GM19240 (cell line): Measurements from ENCODE around the gene XKRX.

Source experiments
- DNase-seq: peaks from one replicate; pipeline ENCODE4 v3.0.0; 2011; ENCODE audit warnings: low spot score; ENCODE audit not compliant: insufficient read length

Gene XKRX

DNA sequence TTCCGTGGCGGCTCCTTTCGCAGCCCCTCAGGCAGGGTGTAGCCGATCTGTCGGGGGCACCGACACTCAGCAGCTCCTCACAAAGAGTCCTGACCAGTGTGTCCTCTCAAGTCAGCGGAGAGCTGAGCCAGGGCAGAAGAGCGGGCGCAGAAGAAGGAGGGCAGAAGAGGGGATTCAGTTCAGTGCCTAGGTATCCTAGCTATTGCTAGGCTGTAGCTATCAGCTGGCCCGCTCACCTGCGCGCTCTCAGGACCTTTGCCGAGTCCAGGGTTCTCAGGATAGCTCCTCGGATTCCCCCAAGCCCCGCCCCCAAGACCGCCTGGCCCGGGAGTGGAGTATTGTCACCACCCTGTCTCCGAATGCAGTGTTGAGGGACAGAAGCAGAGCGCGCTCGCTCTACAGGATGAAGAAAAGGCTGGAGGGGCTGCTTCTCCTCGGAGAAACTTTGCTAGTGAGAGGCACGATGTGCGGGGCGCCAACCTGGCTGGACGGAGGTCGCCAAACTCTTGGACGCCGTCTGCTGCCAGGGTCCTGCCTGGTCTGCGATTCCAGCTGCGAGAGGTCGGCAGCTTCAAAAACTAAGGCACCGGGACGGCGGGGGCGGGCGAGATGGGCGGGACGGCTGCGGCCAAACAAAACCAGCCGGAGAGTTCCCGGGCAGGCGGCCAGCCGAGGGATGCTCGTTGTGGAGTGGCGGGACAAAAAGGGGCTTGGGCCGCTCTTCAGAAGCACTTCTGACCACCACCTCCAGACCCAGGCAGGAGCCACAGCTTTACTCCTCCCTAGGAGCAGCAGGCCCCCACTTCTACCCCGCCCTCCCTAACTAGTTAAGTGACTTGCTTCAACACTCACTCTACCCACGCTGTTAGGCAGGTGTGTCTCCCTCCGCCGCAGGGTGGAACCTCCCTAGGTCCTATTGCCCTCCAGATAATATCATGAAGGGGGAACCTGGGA is at the start of gene XKRX:
TSS of gene XKRX (minus strand) at position 258 of the 954 bp plus-strand sequence. CDS start 613 bp downstream, outside the sequence.
- DNase-seq: no peak

- DNase-seq: no peak
Measured at GRCh38 chrX:100976211-100976610, 47.5 kb upstream of the XKRX start.

DNA sequence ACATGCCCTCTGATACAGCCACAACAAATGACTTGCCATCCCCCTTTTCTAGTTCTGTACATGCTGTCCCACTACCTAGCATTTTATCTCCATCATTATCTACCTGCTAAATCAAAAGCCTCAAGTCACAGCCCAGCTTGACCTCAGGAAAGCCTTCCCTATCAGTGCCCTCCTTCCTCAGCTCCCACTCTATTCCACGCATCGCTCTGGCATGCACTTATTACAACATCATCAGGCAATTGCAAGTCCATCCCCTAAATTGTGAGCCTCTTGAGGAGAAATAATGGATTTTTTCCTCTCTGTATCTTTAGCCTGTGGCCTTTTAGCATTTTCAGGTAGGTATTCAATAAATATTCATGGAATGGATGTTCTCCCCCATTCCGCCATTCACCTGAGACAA is 46.5 kb upstream of the XKRX start:
- no peak for DNase-seq

- no peak for DNase-seq
Measured at GRCh38 chrX:100973411-100973810, 44.7 kb upstream of the XKRX start.

- no peak for DNase-seq
Measured at GRCh38 chrX:100969936-100970335, 41.2 kb upstream of the XKRX start.

DNA sequence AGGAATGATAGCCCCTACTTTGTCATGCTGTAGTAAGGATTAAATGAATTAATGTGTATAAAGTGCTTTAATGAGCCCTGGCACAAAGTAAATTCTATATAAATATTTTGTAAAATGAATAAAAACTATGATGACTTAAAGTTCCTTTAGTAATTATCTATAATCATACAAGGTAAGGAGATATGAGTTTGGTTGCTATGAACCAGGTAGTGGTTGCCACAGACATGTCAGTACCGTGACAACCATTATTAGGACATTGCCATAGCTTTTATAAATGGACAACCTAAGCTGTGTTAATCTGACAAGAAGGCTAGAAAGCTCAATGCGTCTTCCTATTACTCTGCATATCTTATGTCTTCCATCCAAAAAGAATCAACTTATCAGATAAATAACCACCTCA is 40.7 kb upstream of the XKRX start, which contains the start of gene ARL13A:
TSS of gene ARL13A (plus strand) at position 301 of the 400 bp plus-strand sequence. CDS start 3,982 bp downstream, outside the sequence.
- no peak for DNase-seq

DNA sequence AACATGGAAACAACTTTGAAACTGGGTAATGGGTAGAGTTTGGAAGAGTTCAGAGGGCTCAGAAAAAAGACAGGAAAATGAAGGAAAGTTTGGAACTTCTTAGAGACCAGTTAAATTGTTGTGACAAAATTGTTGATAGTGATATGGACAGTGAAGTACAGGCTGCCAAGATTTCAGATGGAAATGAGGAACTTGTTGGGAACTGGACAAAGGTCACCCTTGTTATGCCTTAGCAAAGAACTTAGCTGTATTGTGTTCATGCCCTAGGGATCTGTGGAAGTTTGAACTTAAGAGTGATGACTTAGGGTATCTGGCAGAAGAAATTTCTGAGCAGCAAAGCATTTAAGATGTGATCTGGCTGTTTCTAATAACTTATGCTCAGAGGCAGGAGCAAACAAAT is 35.6 kb upstream of the XKRX start:
- DNase-seq: no peak

GRCh38 chrX:100962811-100963210 is 34.1 kb upstream of the XKRX start:
- no peak for DNase-seq

DNA sequence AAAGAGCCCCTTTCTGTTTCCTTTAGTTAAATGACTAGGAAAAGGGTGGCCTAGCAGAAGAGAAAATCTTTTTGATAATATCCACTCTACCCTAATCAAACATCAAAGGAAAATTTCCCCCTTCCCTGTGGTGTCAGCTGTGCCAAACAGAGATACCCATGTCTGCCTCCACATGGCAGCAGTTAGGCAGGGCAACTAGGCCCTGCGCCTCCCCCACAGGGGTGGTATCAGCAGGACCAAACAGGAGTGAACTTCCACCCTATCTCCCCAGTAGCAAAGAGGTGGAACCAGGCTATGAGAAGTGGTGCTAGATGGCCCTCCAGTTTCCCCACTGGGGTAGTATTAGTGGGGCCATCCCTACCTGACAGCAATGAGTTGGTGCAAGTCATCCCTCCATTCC is 19.8 kb upstream of the XKRX start:
- DNase-seq: no peak

- DNase-seq: no peak
Measured at GRCh38 chrX:100946299-100946927, 17.7 kb upstream of the XKRX start.

GRCh38 chrX:100944601-100945000 is 15.9 kb upstream of the XKRX start:
- DNase-seq: no peak

DNA sequence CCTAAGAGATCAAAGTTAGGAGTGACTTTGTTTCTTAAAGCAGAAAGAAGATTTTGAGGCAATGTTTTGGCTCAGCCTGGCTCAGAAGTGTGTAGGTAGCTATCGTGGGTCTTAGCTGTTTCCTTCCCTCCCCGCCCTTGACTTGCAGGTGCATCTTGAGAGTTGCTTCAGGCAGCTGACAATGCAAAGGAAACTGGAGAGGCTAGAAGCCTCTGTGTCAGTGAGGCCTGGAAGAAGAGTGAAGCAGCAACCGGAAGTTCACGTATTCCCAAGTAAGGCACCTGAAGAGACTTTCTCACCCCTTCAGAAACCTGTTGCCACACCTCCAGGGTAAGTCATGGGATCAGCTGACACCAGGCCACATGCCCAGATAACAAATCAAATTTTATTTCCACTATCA is 10.6 kb upstream of the XKRX start:
- DNase-seq: no peak

- DNase-seq: no peak
Measured at GRCh38 chrX:100935767-100936166, 7.0 kb upstream of the XKRX start.

GRCh38 chrX:100931925-100932285 is 3.2 kb upstream of the XKRX start:
- DNase-seq: no peak

- DNase-seq: no peak
Measured at GRCh38 chrX:100931218-100931924, 2.7 kb upstream of the XKRX start.

GRCh38 chrX:100926453-100926852 is 2.3 kb downstream of the XKRX start:
- no peak for DNase-seq

- no peak for DNase-seq
Measured at GRCh38 chrX:100924375-100924774, 4.3 kb downstream of the XKRX start.

DNA sequence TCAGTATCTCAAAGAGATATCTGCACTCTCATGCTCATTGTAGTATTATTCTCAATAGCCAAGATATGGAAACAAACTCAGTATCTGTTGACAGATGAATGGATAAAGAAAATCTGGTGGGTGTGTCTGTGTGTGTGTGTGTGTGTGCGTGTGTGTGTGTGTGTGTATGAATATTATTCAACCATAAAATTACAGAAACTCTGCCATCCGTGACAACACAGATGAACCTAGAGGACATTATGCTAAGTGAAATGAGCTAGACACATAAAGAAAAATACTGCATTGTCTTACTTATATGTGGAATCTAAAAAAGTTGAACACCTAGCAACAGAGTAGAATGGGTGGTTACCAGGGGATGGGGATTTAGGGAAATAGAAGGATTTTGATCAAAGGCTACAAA is 13.2 kb downstream of the XKRX start:
- DNase-seq: no peak

DNA sequence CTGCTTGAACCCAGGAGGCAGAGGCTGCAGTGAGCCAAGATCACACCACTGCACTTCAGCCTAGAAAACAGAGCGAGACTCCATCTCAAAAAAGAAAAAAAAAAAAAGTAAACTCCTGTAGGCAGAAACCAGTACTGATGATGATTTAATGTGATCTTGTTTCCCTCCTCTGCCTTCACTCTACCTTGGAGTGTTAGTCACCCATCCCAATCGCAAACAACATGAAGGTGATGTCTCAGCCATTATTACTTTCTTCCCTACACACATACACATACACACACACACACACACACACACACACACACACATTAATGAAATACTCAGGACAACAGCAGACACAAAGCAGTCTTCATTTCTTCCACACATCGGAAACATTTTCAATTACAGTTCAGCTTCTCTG is 15.6 kb downstream of the XKRX start:
- DNase-seq: no peak

DNA sequence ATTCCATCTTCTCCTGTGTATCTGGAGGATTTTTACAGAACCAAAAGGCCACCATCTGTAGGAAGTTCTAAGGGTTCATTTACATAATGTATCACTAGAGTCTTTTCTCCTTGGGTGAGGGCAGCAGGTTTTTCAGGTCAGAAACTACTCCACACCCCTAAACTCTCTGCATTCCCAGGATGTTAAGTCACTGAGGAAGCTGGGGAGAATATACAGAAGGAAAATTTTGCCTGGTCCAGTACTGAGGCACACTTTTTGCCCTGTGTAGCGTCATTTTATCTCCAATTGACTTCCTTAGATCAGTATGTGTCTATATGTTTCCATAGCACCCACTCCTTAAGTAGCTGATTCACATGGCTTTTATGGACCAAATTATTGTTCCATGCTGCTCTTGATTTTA is 17.0 kb downstream of the XKRX start:
- no peak for DNase-seq

DNA sequence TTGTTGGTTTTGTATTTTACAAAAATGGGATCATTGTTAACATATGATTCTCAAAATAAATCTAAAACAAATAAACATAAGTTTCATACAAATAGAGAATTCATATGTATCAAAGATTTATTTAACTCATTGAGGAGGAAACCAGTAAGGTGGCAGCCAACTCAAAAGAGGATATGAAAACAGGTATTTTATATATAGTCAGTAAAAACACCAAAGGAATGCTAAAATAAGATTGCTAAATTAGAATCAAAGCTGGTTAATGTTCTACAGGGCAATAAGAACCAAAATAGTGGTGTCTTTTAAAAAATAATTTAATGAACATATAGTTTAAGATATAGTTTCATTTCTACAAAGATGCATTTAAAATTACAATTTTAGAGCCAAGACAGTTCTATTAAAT is 23.1 kb downstream of the XKRX start:
- DNase-seq: no peak

- DNase-seq: no peak
Measured at GRCh38 chrX:100904433-100904832, 24.3 kb downstream of the XKRX start.
